ENCODE measurements around the gene TGM5. TPM values are rescaled to one million over a fixed set of nuclear protein-coding genes. Genes with fewer than 3 reads are reported as not detected.

TGM5 gene
- total and polyA plus RNA-seq, 8 donors: 1.5 TPM; not detected in 7

GRCh38 chr15:43268111-43269105, 1.7 kb upstream of the TGM5 start:
- intact Hi-C loops (cut with DNase I; ENCODE audit: low total_unique reads): no loop called here
- H3K4me3 ChIP-seq: no peak overlapping the region
- TF ChIP-seq POLR2AphosphoS5 (IDR thresholded peaks at IDR 0.05) (no peak), POLR2A (IDR thresholded peaks at IDR 0.05) (no peak), EP300 (IDR thresholded peaks at IDR 0.05) (no peak), CTCF (IDR thresholded peaks at IDR 0.05) (no peak)
- DNase-seq: no peak
- no peaks in the 10 kb centered on the region for H3K36me3 ChIP-seq
- H3K4me1 ChIP-seq: no peaks in the 10 kb centered on the region
- no peak overlapping the region for H3K27ac ChIP-seq
- H3K9me3 ChIP-seq: peaks cover 0 to 7% (median 0%) of the 10 kb centered on the region in 4 donors
- 47 to 67% (median 59%) methylated on average over 11 of the region's 11 CpGs for WGBS, 5 donors
- H3K27me3 ChIP-seq: peaks cover 0 to 49% (median 4%) of the 10 kb centered on the region in 3 donors

- 70 to 91% (median 86%) methylated on average over 2 of the region's 2 CpGs for WGBS, 5 donors
- peaks cover 0 to 45% (median 4%) of the 10 kb centered on the region in 3 donors for H3K27me3 ChIP-seq
- no peaks in the 10 kb centered on the region for H3K36me3 ChIP-seq
- intact Hi-C loops (cut with DNase I; ENCODE audit: low total_unique reads): no loop called here
- TF ChIP-seq CTCF (IDR thresholded peaks at IDR 0.05) (no peak), POLR2AphosphoS5 (IDR thresholded peaks at IDR 0.05) (no peak), EP300 (IDR thresholded peaks at IDR 0.05) (no peak), POLR2A (IDR thresholded peaks at IDR 0.05) (no peak)
- no peaks in the 10 kb centered on the region for H3K4me1 ChIP-seq
- no peak overlapping the region for H3K4me3 ChIP-seq
- no peak for DNase-seq
- no peak overlapping the region for H3K27ac ChIP-seq
- H3K9me3 ChIP-seq: peaks cover 0 to 6% (median 0%) of the 10 kb centered on the region in 4 donors
Observed at GRCh38 chr15:43267439-43267838, 711 bp upstream of the TGM5 start.

- intact Hi-C loops (cut with DNase I; ENCODE audit: low total_unique reads): no loop called here
- Histone ChIP-seq H3K27ac (no peak overlapping the region), H3K4me1 (no peaks in the 10 kb centered on the region), H3K27me3 (peaks cover 0 to 46% (median 4%) of the 10 kb centered on the region in 3 donors), H3K4me3 (no peak overlapping the region), H3K9me3 (no peaks in the 10 kb centered on the region), H3K36me3 (no peaks in the 10 kb centered on the region)
- TF ChIP-seq POLR2A (IDR thresholded peaks at IDR 0.05): no peak
- DNase-seq: no peak
- 74 to 98% (median 92%) methylated on average over 2 of the region's 2 CpGs for WGBS, 5 donors
Observed at GRCh38 chr15:43266386-43266785, 342 bp downstream of the TGM5 start.

- H3K4me1 ChIP-seq: no peaks in the 10 kb centered on the region
- no peaks in the 10 kb centered on the region for H3K36me3 ChIP-seq
- H3K27me3 ChIP-seq: peaks cover 0 to 6% (median 0%) of the 10 kb centered on the region in 3 donors
- no peaks in the 10 kb centered on the region for H3K9me3 ChIP-seq
- intact Hi-C loops (cut with DNase I; ENCODE audit: low total_unique reads): no loop called here
- no peak overlapping the region for H3K27ac ChIP-seq
- no peak overlapping the region for H3K4me3 ChIP-seq
- TF ChIP-seq EP300 (IDR thresholded peaks at IDR 0.05): no peak
- no peak for DNase-seq
- WGBS, 5 donors: 90 to 96% (median 91%) methylated on average over 10 to 19 of the region's 19 CpGs
Observed at GRCh38 chr15:43260011-43260615, 6.6 kb downstream of the TGM5 start.

- intact Hi-C loops (cut with DNase I; ENCODE audit: low total_unique reads): no loop called here
- Histone ChIP-seq H3K27me3 (peaks cover 0 to 4% (median 0%) of the 10 kb centered on the region in 3 donors), H3K36me3 (no peaks in the 10 kb centered on the region), H3K9me3 (no peaks in the 10 kb centered on the region), H3K4me1 (peaks cover 0 to 4% (median 2%) of the 10 kb centered on the region in 4 donors), H3K27ac (no peak overlapping the region), H3K4me3 (no peak overlapping the region)
- DNase-seq: no peak
- 82 to 87% (median 84%) methylated on average over 8 of the region's 8 CpGs for WGBS, 5 donors
- TF ChIP-seq EP300 (IDR thresholded peaks at IDR 0.05): no peak
Observed at GRCh38 chr15:43258781-43259180, 7.9 kb downstream of the TGM5 start.

All from stomach (tissue), 9 donors.